ENCODE results near the gene CLP1.

- TF ChIP-seq CTCF (conservative IDR thresholded peaks at IDR 0.05): no peak
- no peak; the same call in 1 of the 2 replicates for TF ChIP-seq EZH2 (IDR thresholded peaks at IDR 0.05; ENCODE audit: low read depth)
These were observed 8.5 kb upstream of the CLP1 start for GRCh38 chr11:57648801-57649735.
